Ascending aorta (tissue), 2 donors: Measurements from ENCODE around the gene DKK3. TPM values are rescaled to one million over a fixed set of nuclear protein-coding genes. Genes with fewer than 3 reads are reported as not detected.

Source experiments
- DNase-seq, 2 donors: peaks; one replicate each; pipeline ENCODE4 v3.0.0-alpha.2; 2019; ENCODE audit warnings: low spot score in 2 of 2
- H3K27ac ChIP-seq, 2 donors: fragments of 200-600 bp; sonication (generic); one replicate each; pipeline ENCODE4 v1.5.1; 2016 to 2017; ENCODE audit warnings: mild to moderate bottlenecking in 1 of 2
- H3K27me3 ChIP-seq: fragments of 200-600 bp; sonication (generic); one replicate; pipeline ENCODE4 v1.5.1; 2017
- H3K36me3 ChIP-seq, 2 donors: fragments of 200-600 bp; sonication (generic); one replicate each; pipeline ENCODE4 v1.5.1; 2016
- H3K4me1 ChIP-seq, 2 donors: fragments of 200-600 bp; sonication (generic); one replicate each; pipeline ENCODE4 v1.5.1; 2016 to 2017; ENCODE audit warnings: mild to moderate bottlenecking in 1 of 2
- H3K4me3 ChIP-seq, 2 donors: fragments of 200-600 bp; sonication (generic); one replicate each; pipeline ENCODE4 v1.5.1; 2016 to 2017; ENCODE audit warnings: mild to moderate bottlenecking in 1 of 2
- H3K9me3 ChIP-seq, 2 donors: fragments of 200-600 bp; sonication (generic); one replicate each; pipeline ENCODE4 v1.5.1; 2016
- intact Hi-C: fragments of 100-400 bp; cut with DNase I; formaldehyde crosslinking; loops from one replicate; pipeline ENCODE4 v1.15.1; 2023
- total RNA-seq: library from RNA; depleted of rRNA; stranded (reverse); fragments of >200 nt; gene quantifications from one replicate; pipeline ENCODE4 v1.1.0, GENCODE V29; 2016
- TF ChIP-seq, protein P1 (sequence below), 3 experiments: fragments of 200-600 bp in 2 of 3; fragments of 450-650 bp in 1 of 3; sonication (generic) in 2 of 3; IDR thresholded peaks; one replicate each; pipeline ENCODE4 v1.5.1; 2016 to 2019; ENCODE audit warnings: antibody characterized with exemption in 3 of 3, mild to moderate bottlenecking in 1 of 3, moderate library complexity in 1 of 3

DKK3 gene
- total RNA-seq, 1 donor from 2014 or later, result 433 TPM

DNA sequence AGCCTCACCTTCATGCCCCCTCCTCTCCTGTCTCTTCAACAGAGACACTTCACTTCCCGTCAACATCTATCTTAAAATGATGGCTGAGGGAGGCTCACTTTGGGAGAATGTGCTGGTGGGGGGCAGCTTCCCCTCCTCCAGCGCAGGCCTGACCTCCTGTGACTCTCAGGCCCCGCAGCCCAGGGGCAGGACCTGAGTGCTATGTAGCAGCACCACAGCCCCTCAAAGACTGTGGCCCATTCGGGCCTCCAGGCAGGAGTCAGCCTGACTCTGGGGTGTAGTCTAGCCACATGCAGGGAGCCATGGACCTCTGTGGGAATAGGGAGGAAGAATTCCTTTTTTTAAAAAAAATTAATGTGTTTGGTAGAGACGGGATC lies 43.7 kb downstream of the DKK3 start:
- intact Hi-C loops, result loop anchor here (2.0 to 5.0 kb wide), 2 partner anchors 32 kb away; no protein-coding TSS in a partner anchor
- Histone ChIP-seq H3K27me3 (no peaks in the 10 kb centered on the region), H3K9me3 (no peaks in the 10 kb centered on the region), H3K4me3 (no peak overlapping the region), H3K4me1 (peaks cover 2 to 17% of the 10 kb centered on the region in 2 donors), H3K36me3 (peaks cover 10 to 59% of the 10 kb centered on the region in 2 donors), H3K27ac (peak overlapping the region; percentile 40 to 50)
- DNase-seq, result no peak
- TF ChIP-seq, protein P1, sequence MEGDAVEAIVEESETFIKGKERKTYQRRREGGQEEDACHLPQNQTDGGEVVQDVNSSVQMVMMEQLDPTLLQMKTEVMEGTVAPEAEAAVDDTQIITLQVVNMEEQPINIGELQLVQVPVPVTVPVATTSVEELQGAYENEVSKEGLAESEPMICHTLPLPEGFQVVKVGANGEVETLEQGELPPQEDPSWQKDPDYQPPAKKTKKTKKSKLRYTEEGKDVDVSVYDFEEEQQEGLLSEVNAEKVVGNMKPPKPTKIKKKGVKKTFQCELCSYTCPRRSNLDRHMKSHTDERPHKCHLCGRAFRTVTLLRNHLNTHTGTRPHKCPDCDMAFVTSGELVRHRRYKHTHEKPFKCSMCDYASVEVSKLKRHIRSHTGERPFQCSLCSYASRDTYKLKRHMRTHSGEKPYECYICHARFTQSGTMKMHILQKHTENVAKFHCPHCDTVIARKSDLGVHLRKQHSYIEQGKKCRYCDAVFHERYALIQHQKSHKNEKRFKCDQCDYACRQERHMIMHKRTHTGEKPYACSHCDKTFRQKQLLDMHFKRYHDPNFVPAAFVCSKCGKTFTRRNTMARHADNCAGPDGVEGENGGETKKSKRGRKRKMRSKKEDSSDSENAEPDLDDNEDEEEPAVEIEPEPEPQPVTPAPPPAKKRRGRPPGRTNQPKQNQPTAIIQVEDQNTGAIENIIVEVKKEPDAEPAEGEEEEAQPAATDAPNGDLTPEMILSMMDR (IDR thresholded peaks at IDR 0.05), result no peak

DNA sequence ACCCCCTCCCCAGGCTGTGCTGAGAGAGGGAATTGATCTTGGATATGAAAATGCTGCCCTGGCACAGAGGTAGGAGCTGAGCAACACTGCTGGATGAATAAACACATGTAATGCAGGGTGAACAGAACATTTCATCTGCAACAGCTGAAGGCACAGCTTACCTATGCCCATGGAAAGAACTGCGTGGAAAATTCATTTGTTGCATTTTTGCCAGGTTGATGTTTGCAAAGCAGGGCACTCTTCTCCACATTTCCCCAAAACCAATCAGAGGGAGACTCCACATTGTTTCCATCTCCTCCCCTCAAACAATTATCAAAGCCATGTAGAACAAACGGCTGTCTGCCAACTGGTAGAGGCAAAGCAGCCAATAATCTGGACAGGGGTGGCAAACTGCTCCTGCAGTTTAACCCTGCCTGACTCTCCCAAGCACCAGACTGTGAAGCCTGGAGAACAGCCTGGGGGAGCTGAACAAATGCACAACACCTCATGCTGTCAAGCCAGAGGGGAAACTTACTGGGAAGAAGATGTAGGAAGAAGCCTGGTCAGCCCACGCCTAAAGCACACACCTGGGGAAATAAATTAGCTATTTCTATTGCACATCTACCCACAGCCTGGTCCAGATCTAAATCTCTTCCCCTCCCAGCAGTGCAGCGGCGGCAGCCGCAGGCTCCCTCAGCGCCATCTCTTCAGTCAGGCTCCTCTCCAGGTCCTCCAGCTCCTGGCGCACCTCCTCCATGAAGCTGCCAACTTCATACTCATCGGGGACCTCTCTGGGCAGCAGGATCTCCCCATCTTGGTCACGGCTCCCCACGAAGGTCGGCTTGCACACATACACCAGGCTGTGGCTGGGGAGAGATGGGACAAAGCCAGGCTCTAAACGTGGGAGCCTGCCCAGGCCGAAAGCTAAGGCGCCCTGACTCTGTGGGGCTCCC lies 44.3 kb downstream of the DKK3 start:
- H3K36me3 ChIP-seq, result peaks cover 10 to 63% of the 10 kb centered on the region in 2 donors
- H3K4me3 ChIP-seq, result no peak overlapping the region
- peak overlapping the region; percentile 40 to 50 for H3K27ac ChIP-seq
- intact Hi-C loops, result loop anchor here (2.0 kb wide), 1 partner anchor 33 kb away; no protein-coding TSS in a partner anchor
- H3K4me1 ChIP-seq, result peaks cover 2 to 11% of the 10 kb centered on the region in 2 donors
- no peaks in the 10 kb centered on the region for H3K27me3 ChIP-seq
- TF ChIP-seq, protein P1 (IDR thresholded peaks at IDR 0.05), result no peak
- DNase-seq, result no peak
- no peaks in the 10 kb centered on the region for H3K9me3 ChIP-seq

DNA sequence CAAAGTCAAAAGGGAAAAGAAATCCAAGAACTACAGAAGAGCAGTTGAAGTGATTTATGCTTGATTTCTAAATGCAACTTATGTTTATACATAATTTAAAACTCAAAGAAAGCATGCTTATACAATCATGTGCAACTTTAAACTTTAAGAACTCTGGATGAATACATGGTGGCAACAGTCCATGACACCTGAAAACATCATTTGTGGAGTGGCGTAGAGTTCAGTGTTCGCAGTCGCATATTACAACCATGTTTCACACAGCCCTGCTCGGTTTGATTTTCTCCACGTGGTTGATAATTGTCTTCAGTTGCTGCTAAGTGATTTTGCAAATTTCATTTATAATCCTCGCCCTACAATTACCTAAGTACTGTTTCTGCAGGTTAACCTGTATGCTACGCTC lies 45.4 kb downstream of the DKK3 start:
- TF ChIP-seq, protein P1 (IDR thresholded peaks at IDR 0.05), result no peak
- no peaks in the 10 kb centered on the region for H3K9me3 ChIP-seq

DNA sequence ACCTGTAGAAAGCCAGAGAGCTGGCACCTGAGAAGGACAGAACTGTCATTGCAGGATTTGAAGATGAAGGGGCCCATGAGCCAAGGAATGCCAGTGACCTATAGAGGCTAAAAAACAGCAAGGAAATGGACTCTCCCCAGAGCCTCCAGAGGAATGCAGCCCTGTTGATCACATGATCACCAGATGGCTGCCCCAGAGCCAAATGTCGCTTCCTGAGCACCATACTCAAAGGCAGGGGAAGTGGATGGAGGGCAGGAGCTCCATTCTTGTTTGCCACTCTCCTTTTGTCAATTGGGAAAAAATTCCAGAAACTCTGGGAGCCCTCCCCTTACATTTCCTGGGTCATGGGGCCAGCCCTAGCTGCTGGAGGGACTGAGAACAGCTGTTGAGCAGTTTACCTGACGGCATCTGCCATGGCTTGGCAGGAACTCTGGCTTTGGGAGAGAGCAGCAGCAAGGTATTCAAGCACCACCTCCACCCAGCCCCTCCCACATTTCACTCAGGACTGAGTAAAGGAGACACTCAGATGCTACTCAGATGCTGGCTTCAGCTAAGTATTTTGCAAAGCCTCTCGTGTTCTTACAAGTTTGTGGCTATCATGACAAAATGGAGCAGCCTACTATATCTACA lies 46.9 kb downstream of the DKK3 start:
- no peak for DNase-seq
- H3K27me3 ChIP-seq, result no peaks in the 10 kb centered on the region
- H3K36me3 ChIP-seq, result peaks cover 23 to 59% of the 10 kb centered on the region in 2 donors
- intact Hi-C loops, result no loop called here
- TF ChIP-seq, protein P1 (IDR thresholded peaks at IDR 0.05), result no peak
- H3K9me3 ChIP-seq, result no peaks in the 10 kb centered on the region
- peaks cover 0 to 7% of the 10 kb centered on the region in 2 donors for H3K4me1 ChIP-seq
- H3K27ac ChIP-seq, result no peak overlapping the region
- H3K4me3 ChIP-seq, result no peak overlapping the region

More for the DNA sequence above, 45.4 kb downstream of the DKK3 start:
- intact Hi-C loops, result no loop called here
- Histone ChIP-seq H3K36me3 (peaks cover 10 to 67% of the 10 kb centered on the region in 2 donors), H3K27ac (no peak overlapping the region), H3K4me3 (no peak overlapping the region), H3K27me3 (no peaks in the 10 kb centered on the region), H3K4me1 (peaks cover 0 to 10% of the 10 kb centered on the region in 2 donors)
- no peak for DNase-seq

DNA sequence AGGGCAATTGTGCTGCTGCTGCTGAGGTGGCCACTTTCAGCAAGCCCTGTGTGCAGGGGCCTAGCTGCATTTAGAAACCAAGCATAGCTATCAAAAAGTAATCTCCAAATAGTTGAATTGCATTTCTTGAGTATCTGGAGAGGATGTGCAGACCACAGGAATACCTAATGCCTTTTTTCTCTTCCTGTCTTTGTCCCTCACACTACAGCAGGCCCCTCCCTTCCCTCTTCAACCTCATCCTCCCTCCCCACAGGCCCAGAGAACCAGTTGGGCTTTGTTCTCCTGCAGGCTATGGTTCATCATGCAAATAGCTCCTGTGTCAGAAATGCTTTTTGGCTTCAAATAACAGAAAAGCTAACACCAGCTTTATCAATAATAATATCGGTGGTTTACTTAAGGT lies 47.7 kb downstream of the DKK3 start:
- Histone ChIP-seq H3K9me3 (no peaks in the 10 kb centered on the region), H3K27me3 (no peaks in the 10 kb centered on the region), H3K4me3 (no peak overlapping the region), H3K27ac (peak overlapping the region in 1 of 2 donors; percentile 1), H3K36me3 (peaks cover 28 to 59% of the 10 kb centered on the region in 2 donors), H3K4me1 (peaks cover 0 to 6% of the 10 kb centered on the region in 2 donors)
- intact Hi-C loops, result no loop called here
- TF ChIP-seq, protein P1 (IDR thresholded peaks at IDR 0.05), result no peak
- DNase-seq, result no peak
